Common myeloid progenitor, CD34-positive (primary cell): ENCODE measurements around the gene GPR15.

Experiments
- CTCF ChIA-PET: fragments of 350-600 bp; sonication (Branson Sonifier 250); formaldehyde crosslinking; loops from one replicate; lab custom pipeline; 2021; ENCODE audit warnings: antibody characterized with exemption; lab: Charles Lee
- POLR2A ChIA-PET: fragments of 350-600 bp; sonication (Branson Sonifier 250); formaldehyde crosslinking; loops from one replicate; lab custom pipeline; 2021; ENCODE audit warnings: antibody characterized with exemption; lab: Charles Lee
- DNase-seq, 3 donors: peaks; one replicate each; pipeline versions ENCODE4 v3.0.0 to v3.0.0-alpha.2; 2013
- H3K27ac ChIP-seq, 2 experiments: 1 replicate in 1 of 2; 2 replicates in 1 of 2; pipeline ENCODE4 v1.7.0; 2013; ENCODE audit warnings: inconsistent platforms in 2 of 2, low read length in 2 of 2, mild to moderate bottlenecking in 2 of 2, low read depth in 1 of 2, moderate library complexity in 1 of 2; ENCODE audit not compliant: severe bottlenecking in 2 of 2, insufficient read depth in 1 of 2, poor library complexity in 1 of 2
- H3K27me3 ChIP-seq, 5 experiments: replicated peaks in 2 of 5; 1 replicate in 3 of 5; 2 replicates in 2 of 5; pipeline versions ENCODE4 v1.6.1 to v1.7.0; 2013; ENCODE audit warnings: low read length in 4 of 5, mild to moderate bottlenecking in 2 of 5, moderate library complexity in 2 of 5, inconsistent platforms in 1 of 5; ENCODE audit not compliant: insufficient read depth in 5 of 5, control insufficient read depth in 4 of 5
- H3K36me3 ChIP-seq, 4 experiments: 1 replicate in 2 of 4; 2 replicates in 2 of 4; pipeline versions ENCODE4 v1.6.1 to v1.7.0; 2013; ENCODE audit warnings: low read length in 3 of 4, control low read depth in 1 of 4, mild to moderate bottlenecking in 1 of 4; ENCODE audit not compliant: control insufficient read depth in 4 of 4, insufficient read depth in 4 of 4
- H3K4me1 ChIP-seq, 4 experiments: 1 replicate in 3 of 4; 2 replicates in 1 of 4; pipeline versions ENCODE4 v1.6.1 to v1.7.1; 2013; ENCODE audit warnings: low read length in 3 of 4, mild to moderate bottlenecking in 3 of 4, control low read depth in 1 of 4, inconsistent platforms in 1 of 4, moderate library complexity in 1 of 4; ENCODE audit not compliant: control insufficient read depth in 4 of 4, insufficient read depth in 4 of 4; ENCODE audit errors: control extremely low read depth in 1 of 4
- H3K4me3 ChIP-seq, 7 experiments: 1 replicate in 4 of 7; 2 replicates in 3 of 7; pipeline versions ENCODE4 v1.5.1 to v1.7.0; 2013; ENCODE audit warnings: mild to moderate bottlenecking in 7 of 7, low read length in 6 of 7, moderate library complexity in 6 of 7, inconsistent platforms in 2 of 7, low read depth in 2 of 7, control low read depth in 1 of 7; ENCODE audit not compliant: insufficient read depth in 4 of 7, control insufficient read depth in 1 of 7; ENCODE audit errors: extremely low read depth in 1 of 7
- H3K9me3 ChIP-seq, 5 experiments: 1 replicate in 4 of 5; 2 replicates in 1 of 5; pipeline versions ENCODE4 v1.6.1 to v1.7.1; 2013; ENCODE audit warnings: low read length in 4 of 5, mild to moderate bottlenecking in 2 of 5, inconsistent platforms in 1 of 5, low read depth in 1 of 5, moderate library complexity in 1 of 5; ENCODE audit not compliant: control insufficient read depth in 4 of 5, insufficient read depth in 2 of 5; ENCODE audit errors: control extremely low read depth in 1 of 5
- WGBS: methylation state at CpG from one replicate; pipeline ENCODE4 v1.1.5; 2013; ENCODE audit not compliant: insufficient coverage; 5-methylcytosine and 5-hydroxymethylcytosine counted together

Gene GPR15

DNA sequence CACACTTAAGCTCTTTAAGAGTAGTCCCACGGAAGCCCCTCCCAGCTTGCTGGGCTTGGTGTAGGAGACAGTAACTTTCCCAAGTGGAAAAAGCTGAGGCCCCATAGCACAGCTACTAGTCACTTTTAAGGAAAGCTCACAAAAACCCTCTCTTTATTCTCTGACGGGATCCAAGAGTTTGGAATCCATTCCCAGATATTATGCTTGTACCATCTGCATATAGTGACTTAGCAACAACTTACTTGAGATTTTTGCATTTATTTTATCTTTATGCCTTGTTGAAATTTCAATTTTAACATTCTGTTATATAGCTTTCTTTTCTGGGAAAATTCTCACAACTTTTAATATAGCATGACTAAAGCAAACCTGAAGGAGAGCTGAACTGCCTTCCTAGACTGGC is 19.5 kb downstream of the GPR15 start:
- Histone ChIP-seq H3K27ac (no peak overlapping the region), H3K4me3 (no peak overlapping the region), H3K4me1 (peaks cover 0 to 59% (median 8%) of the 10 kb centered on the region in 4 experiments)

GRCh38 chr3:98551754-98552153 is 20.0 kb downstream of the GPR15 start:
- Histone ChIP-seq H3K36me3 (no peaks in the 10 kb centered on the region), H3K27ac (no peak overlapping the region), H3K9me3 (no peaks in the 10 kb centered on the region), H3K4me1 (peaks cover 0 to 64% (median 9%) of the 10 kb centered on the region in 4 experiments), H3K27me3 (no peaks in the 10 kb centered on the region), H3K4me3 (no peak overlapping the region)
- CTCF ChIA-PET, result no interaction called here
- WGBS, result no CpG with 5 or more reads among the region's 3 CpGs
- POLR2A ChIA-PET, result no interaction called here
- DNase-seq, result no peak

More for the DNA sequence above, 19.5 kb downstream of the GPR15 start:
- Histone ChIP-seq H3K36me3 (no peaks in the 10 kb centered on the region), H3K9me3 (no peaks in the 10 kb centered on the region), H3K27me3 (no peaks in the 10 kb centered on the region)
- no CpG with 5 or more reads among the region's 2 CpGs for WGBS
- CTCF ChIA-PET, result no interaction called here
- no peak for DNase-seq
- POLR2A ChIA-PET, result no interaction called here

- Histone ChIP-seq H3K9me3 (no peaks in the 10 kb centered on the region), H3K27me3 (no peaks in the 10 kb centered on the region), H3K27ac (no peak overlapping the region), H3K4me1 (peaks cover 0 to 71% (median 9%) of the 10 kb centered on the region in 4 experiments), H3K36me3 (no peaks in the 10 kb centered on the region), H3K4me3 (no peak overlapping the region)
- CTCF ChIA-PET, result no interaction called here
- DNase-seq, result no peak
- POLR2A ChIA-PET, result no interaction called here
- WGBS, result 100% methylated on average over 2 of the region's 4 CpGs
Observed at GRCh38 chr3:98552232-98553020, 20.6 kb downstream of the GPR15 start.

DNA sequence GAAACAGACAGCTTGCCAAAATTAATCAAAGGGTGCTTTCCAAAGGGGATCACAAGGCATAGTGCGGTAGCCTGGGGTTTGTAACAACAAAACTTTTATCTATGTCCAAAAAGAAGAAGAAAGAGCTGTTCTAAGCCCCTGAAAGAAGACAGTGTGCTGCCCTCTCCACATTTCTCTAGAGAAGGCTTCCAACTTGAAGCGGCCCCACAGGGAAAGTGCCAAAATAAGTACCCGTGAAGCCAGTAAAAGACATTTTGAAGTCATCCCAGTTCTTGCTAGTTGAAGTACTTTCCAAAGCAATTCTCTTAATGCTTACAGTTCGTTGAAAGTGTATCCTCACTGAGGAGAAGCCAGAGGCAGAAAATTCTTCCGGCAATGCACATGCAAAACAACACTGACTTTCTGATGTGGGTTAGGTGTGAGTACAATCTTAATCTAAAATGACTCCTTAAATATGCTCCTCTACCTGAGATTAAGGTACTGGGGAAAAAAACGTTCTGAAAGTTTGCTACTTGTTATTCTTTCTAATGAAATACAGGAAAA is 21.3 kb downstream of the GPR15 start:
- no peak for DNase-seq
- Histone ChIP-seq H3K36me3 (no peaks in the 10 kb centered on the region), H3K4me3 (no peak overlapping the region), H3K9me3 (no peaks in the 10 kb centered on the region), H3K27ac (no peak overlapping the region), H3K4me1 (peaks cover 0 to 76% (median 9%) of the 10 kb centered on the region in 4 experiments), H3K27me3 (no peaks in the 10 kb centered on the region)
- ChIA-PET CTCF (no interaction called here), POLR2A (no interaction called here)
- WGBS, result 87% methylated on average over 4 of the region's 6 CpGs

- H3K27me3 ChIP-seq, result no peaks in the 10 kb centered on the region
- peak overlapping the region in 1 of 7 experiments; percentile 31 for H3K4me3 ChIP-seq
- CTCF ChIA-PET, result interaction anchor here (1.2 kb wide), 1 partner anchor 33 kb away, joined by 3 read pairs; no protein-coding TSS in a partner anchor
- peaks cover 0 to 81% (median 9%) of the 10 kb centered on the region in 4 experiments for H3K4me1 ChIP-seq
- DNase-seq, result peak in 2 of 3 donors; percentile 33 to 49
- H3K36me3 ChIP-seq, result no peaks in the 10 kb centered on the region
- H3K9me3 ChIP-seq, result no peaks in the 10 kb centered on the region
- H3K27ac ChIP-seq, result no peak overlapping the region
- POLR2A ChIA-PET, result no interaction called here
- WGBS, result no CpG with 5 or more reads among the region's 2 CpGs
Observed at GRCh38 chr3:98553753-98554152, 22.0 kb downstream of the GPR15 start.

DNA sequence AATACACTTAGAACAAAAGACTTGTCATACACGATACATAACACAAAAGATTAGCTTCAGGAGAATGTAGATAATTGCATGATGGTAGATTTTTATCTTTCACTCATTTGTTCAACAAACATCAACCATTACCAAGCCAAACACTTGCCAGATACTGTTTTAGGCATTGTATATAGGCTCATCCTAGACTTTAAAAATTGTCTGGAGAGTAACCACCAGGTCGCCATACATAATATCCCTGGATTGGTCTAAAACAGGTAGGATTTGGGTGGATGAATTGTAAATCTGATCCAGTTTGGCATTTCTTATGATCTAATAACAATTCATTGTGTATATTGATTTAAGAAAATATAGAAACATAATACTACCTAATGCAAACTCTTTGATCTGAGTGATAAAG is 22.8 kb downstream of the GPR15 start:
- Histone ChIP-seq H3K27me3 (no peaks in the 10 kb centered on the region), H3K9me3 (no peaks in the 10 kb centered on the region), H3K4me3 (peak overlapping the region in 1 of 7 experiments; percentile 29), H3K27ac (no peak overlapping the region), H3K36me3 (no peaks in the 10 kb centered on the region), H3K4me1 (peaks cover 0 to 80% (median 9%) of the 10 kb centered on the region in 4 experiments)
- ChIA-PET CTCF (interaction anchor here (0.9 to 1.4 kb wide), 3 partner anchors 10 to 43 kb away, joined by 3 to 4 read pairs (median 3); no protein-coding TSS in a partner anchor), POLR2A (no interaction called here)
- DNase-seq, result no peak
- WGBS, result no CpG with 5 or more reads among the region's 2 CpGs

DNA sequence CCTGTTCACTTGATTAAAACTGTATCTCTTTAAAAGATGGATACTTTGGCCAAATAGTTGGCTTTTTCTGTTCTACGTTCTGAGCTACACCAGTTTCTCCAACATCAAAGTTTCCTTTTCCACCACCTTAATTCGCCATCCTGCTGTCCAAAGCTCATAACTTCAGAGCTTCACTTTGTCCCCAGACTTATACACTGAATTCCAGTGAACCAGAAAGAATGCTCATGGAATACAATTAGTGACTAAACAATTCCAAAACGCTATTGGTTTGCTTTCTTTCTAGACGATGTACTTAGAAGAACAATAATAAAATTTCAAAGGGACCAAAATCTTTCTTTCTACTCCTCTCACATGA is 23.2 kb downstream of the GPR15 start:
- no peak for DNase-seq
- Histone ChIP-seq H3K36me3 (no peaks in the 10 kb centered on the region), H3K4me3 (peak overlapping the region in 1 of 7 experiments; percentile 29), H3K27me3 (no peaks in the 10 kb centered on the region), H3K4me1 (peaks cover 0 to 79% (median 9%) of the 10 kb centered on the region in 4 experiments), H3K9me3 (no peaks in the 10 kb centered on the region), H3K27ac (no peak overlapping the region)
- WGBS, result 82% methylated on average over 4 of the region's 4 CpGs
- ChIA-PET POLR2A (no interaction called here), CTCF (interaction anchor here (0.9 to 1.4 kb wide), 3 partner anchors 10 to 43 kb away, joined by 3 to 4 read pairs (median 3); no protein-coding TSS in a partner anchor)
